GM12892 (cell line): ENCODE data around the gene MED12L.

Source experiments
- DNase-seq: peaks from one replicate; pipeline ENCODE4 v3.0.0; 2011; ENCODE audit not compliant: insufficient read length
- FAIRE-seq: peaks from 2 replicates; lab custom pipeline; 2011; peaks lifted over from hg19 to GRCh38; lab: Jason Lieb, UNC
- POLR2A ChIP-seq: IDR thresholded peaks from 2 replicates; pipeline ENCODE4 v1.6.1; 2011; ENCODE audit warnings: low read depth, low read length, control low read depth
- POLR2AphosphoS5 ChIP-seq: IDR thresholded peaks from 2 replicates; pipeline ENCODE4 v1.6.1; 2011; ENCODE audit warnings: low read depth, low read length, control low read depth
- TAF1 ChIP-seq: IDR thresholded peaks from 2 replicates; pipeline ENCODE4 v1.6.1; 2011; ENCODE audit warnings: low read depth, mild to moderate bottlenecking, control low read depth, low read length, borderline replicate concordance

Gene MED12L

DNA sequence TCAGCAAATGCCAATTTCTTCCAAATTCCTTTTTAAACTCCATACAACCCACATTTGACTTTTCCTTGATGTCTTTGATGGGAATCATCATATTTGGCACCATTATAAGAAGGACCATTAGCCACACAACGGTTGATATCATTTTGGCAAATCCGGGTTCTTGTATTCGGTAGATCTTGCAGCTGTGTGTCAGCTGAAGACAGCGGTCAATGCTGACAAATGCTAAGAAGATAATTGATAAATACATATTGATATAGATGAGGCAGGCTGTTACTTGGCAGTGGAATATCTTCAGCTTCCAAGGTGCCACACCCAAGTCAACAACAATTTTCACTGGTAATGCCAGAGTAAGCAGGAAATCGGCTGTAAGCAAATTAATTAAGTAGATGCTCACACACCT is 113.4 kb downstream of the MED12L start:
- no peak for TF ChIP-seq POLR2A
- TF ChIP-seq POLR2AphosphoS5, result no peak
- no peak for TF ChIP-seq TAF1
- DNase-seq (no peak), FAIRE-seq (no peak)

GRCh38 chr3:151199554-151200438 is 114.3 kb downstream of the MED12L start:
- TF ChIP-seq TAF1 (no peak), POLR2AphosphoS5 (no peak), POLR2A (no peak)
- no peak for DNase-seq
- FAIRE-seq, result peak; percentile 33

- FAIRE-seq, result no peak
- no peak for DNase-seq
Measured at GRCh38 chr3:151200586-151200985, 115.1 kb downstream of the MED12L start.

GRCh38 chr3:151201051-151201730 is 115.7 kb downstream of the MED12L start:
- TF ChIP-seq POLR2AphosphoS5 (no peak), POLR2A (no peak), TAF1 (no peak)
- FAIRE-seq (no peak), DNase-seq (no peak)

More at GRCh38 chr3:151200586-151200985, 115.1 kb downstream of the MED12L start:
- no peak for TF ChIP-seq POLR2AphosphoS5
- no peak for TF ChIP-seq TAF1
- TF ChIP-seq POLR2A, result no peak

- no peak for FAIRE-seq
- TF ChIP-seq TAF1, result no peak
- TF ChIP-seq POLR2AphosphoS5, result no peak
- TF ChIP-seq POLR2A, result no peak
- no peak for DNase-seq
Measured at GRCh38 chr3:151203051-151203420, 117.6 kb downstream of the MED12L start, which contains the start of gene GPR171. Gene GPR171 (minus strand): TSS chr3:151203216. CDS start chr3:151199386, 3,830 bp downstream.

DNA sequence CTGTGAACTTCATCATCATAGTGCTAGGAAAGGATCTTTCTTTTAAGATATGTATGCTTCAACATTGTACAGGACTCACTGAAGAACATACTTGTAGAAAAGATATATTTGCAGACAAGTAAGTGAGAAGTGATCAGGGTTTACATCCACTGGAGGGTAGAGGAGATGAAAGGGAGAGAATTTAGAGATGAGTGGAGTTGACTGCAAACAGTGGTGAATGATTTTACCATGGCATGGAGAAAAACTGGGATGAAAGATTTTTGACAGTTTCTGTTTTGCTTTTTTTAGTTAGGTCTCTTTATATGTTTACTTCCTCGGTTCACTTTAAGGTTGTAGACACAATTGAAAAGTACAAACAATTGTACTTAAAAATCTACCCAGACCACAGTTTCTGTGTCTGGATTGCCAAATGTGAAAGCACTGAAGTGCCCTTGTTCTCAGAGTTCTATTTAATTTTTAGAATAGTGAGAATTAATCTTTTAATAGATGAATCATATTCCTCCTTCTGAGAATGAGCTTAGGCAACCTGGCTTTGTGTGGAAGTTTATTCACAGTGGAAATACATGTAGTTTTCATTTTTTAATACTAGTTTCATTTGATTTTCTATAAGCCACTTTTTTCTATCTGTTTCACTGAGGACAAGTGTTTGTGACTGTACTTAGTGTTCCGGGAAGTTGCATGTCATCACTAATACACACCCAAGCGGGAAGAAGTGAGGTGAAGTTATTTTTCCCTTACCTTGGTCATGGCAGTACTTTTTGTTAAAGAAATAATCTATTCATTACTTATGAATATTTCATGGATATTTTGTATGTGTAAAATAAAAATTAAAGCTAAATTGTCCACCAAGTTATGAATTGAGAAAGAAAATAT is 119.3 kb downstream of the MED12L start:
- TF ChIP-seq POLR2AphosphoS5 (no peak), POLR2A (no peak)
- DNase-seq, result no peak
- FAIRE-seq, result no peak

GRCh38 chr3:151205482-151205881 is 120.0 kb downstream of the MED12L start:
- no peak for TF ChIP-seq POLR2AphosphoS5
- no peak for TF ChIP-seq TAF1
- no peak for TF ChIP-seq POLR2A
- no peak for FAIRE-seq

GRCh38 chr3:151206201-151206600 is 120.7 kb downstream of the MED12L start:
- FAIRE-seq (no peak), DNase-seq (no peak)
- TF ChIP-seq POLR2AphosphoS5 (no peak), POLR2A (no peak), TAF1 (no peak)

More at GRCh38 chr3:151205482-151205881, 120.0 kb downstream of the MED12L start:
- no peak for DNase-seq

- no peak for DNase-seq
- no peak for FAIRE-seq
- no peak for TF ChIP-seq TAF1
- TF ChIP-seq POLR2AphosphoS5, result no peak
- no peak for TF ChIP-seq POLR2A
Measured at GRCh38 chr3:151209654-151210053, 124.2 kb downstream of the MED12L start.

DNA sequence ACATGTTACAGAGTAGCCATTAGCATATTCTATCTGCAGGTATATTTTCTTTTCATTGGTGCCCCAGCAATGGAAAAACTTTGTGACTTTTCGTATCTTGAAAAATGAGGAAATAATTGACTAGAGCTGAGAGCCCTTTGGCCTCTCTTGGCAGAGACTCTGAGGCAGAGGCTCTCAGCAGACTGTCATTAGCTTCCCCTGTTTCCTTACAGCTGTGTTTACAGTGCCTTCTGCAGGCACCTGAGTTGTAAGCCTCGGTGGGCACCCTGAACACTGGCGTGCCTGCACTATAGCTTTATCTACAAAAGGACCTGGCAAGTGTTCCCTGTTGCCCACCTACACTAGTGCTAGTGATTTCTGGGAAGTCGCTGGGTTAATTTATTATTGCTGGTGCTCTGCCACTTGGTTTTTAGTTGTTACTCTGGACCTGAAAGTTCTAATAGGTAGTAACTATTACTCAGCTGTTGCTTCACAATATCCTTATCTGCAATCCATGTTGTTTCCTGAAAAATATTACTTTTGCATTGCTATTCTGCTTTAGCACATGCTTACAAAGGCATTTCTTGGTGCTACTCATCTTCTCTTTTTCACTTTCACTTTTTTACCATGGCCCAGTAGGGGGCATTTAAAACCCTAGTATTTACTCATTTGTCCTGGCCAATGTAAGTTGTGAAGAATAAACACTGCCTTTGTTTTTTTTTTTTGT is 125.4 kb downstream of the MED12L start:
- TF ChIP-seq POLR2A (no peak), TAF1 (no peak), POLR2AphosphoS5 (no peak)
- FAIRE-seq (peak; percentile 50), DNase-seq (no peak)
